Calu3 (cell line): ENCODE data around the gene IL17REL. TPM values are rescaled to one million over a fixed set of nuclear protein-coding genes. Genes with fewer than 3 reads are reported as not detected.

Experiments used
- BruUV-seq: library from RNA; stranded (reverse); fragments of 400-500 nt; replicated peaks from 2 replicates; lab custom pipeline; 2021; lab: Mats Ljungman, UMichigan
- CTCF ChIA-PET: fragments of 300-600 bp; sonication (Branson Sonifier 250); formaldehyde crosslinking; loops from one replicate; lab custom pipeline; 2022; ENCODE audit warnings: antibody characterized with exemption; lab: Charles Lee
- DNase-seq: peaks from one replicate; pipeline ENCODE4 v3.0.0; 2022
- H3K27ac Mint-ChIP-seq: one replicate; pipeline ENCODE4 v1.8.0; 2022; ENCODE audit warnings: mixed read lengths; ENCODE audit not compliant: unreplicated experiment
- H3K27me3 Mint-ChIP-seq: one replicate; pipeline ENCODE4 v1.8.0; 2022; ENCODE audit warnings: mixed read lengths; ENCODE audit not compliant: unreplicated experiment
- H3K36me3 Mint-ChIP-seq: one replicate; pipeline ENCODE4 v1.8.0; 2022; ENCODE audit warnings: mild to moderate bottlenecking, moderate library complexity, mixed read lengths; ENCODE audit not compliant: insufficient read depth, unreplicated experiment
- H3K4me1 Mint-ChIP-seq: one replicate; pipeline ENCODE4 v1.8.0; 2022; ENCODE audit warnings: mild to moderate bottlenecking, low read depth, mixed read lengths; ENCODE audit not compliant: unreplicated experiment
- H3K4me3 Mint-ChIP-seq: one replicate; pipeline ENCODE4 v1.8.0; 2022; ENCODE audit warnings: mild to moderate bottlenecking, low read depth, moderate library complexity, mixed read lengths; ENCODE audit not compliant: unreplicated experiment
- H3K9me3 Mint-ChIP-seq: one replicate; pipeline ENCODE4 v1.8.0; 2022; ENCODE audit warnings: low read depth, mixed read lengths; ENCODE audit not compliant: unreplicated experiment
- CTCF ChIP-seq: fragments of 200-600 bp; IDR thresholded peaks from one replicate; pipeline ENCODE4 v1.8.0; 2022; ENCODE audit warnings: antibody characterized with exemption; ENCODE audit not compliant: unreplicated experiment
- intact Hi-C: fragments of 100-400 bp; cut with micrococcal nuclease; formaldehyde crosslinking; loops from one replicate; pipeline ENCODE4 v1.10.0; 2022; ENCODE audit not compliant: unreplicated experiment
- total RNA-seq: library from RNA; stranded (reverse); gene quantifications from 2 replicates; pipeline ENCODE4 v1.2.3, GENCODE V29; 2022

IL17REL gene
- total RNA-seq, 1 experiment from 2014 or later: not detected

GRCh38 chr22:50057278-50058060 is 44.9 kb upstream of the IL17REL start:
- Mint-ChIP-seq H3K4me1 (peaks cover 14% of the 10 kb centered on the region), H3K4me3 (no peak overlapping the region), H3K9me3 (peaks cover 4% of the 10 kb centered on the region), H3K27ac (no peak overlapping the region), H3K36me3 (peaks cover 5% of the 10 kb centered on the region), H3K27me3 (peaks cover 81% of the 10 kb centered on the region)
- no peak for DNase-seq
- BruUV-seq: no TSS peak
- CTCF ChIA-PET: interaction anchor here (0.7 kb wide), 1 partner anchor 34 kb away, joined by 3 read pairs; no protein-coding TSS in a partner anchor
- no peak for TF ChIP-seq CTCF
- intact Hi-C loops: no loop called here

- H3K36me3 Mint-ChIP-seq: peaks cover 5% of the 10 kb centered on the region
- no peak overlapping the region for H3K4me3 Mint-ChIP-seq
- TF ChIP-seq CTCF: no peak
- CTCF ChIA-PET: no interaction called here
- H3K4me1 Mint-ChIP-seq: peaks cover 14% of the 10 kb centered on the region
- H3K27me3 Mint-ChIP-seq: peaks cover 81% of the 10 kb centered on the region
- intact Hi-C loops: no loop called here
- no peak overlapping the region for H3K27ac Mint-ChIP-seq
- peaks cover 4% of the 10 kb centered on the region for H3K9me3 Mint-ChIP-seq
- no peak for DNase-seq
- BruUV-seq: no TSS peak
Observed at GRCh38 chr22:50056214-50056972, 43.8 kb upstream of the IL17REL start.

GRCh38 chr22:50053861-50054260 is 41.3 kb upstream of the IL17REL start:
- no peak for DNase-seq
- CTCF ChIA-PET: no interaction called here
- H3K27me3 Mint-ChIP-seq: peaks cover 81% of the 10 kb centered on the region
- intact Hi-C loops: no loop called here
- BruUV-seq: no TSS peak
- no peak overlapping the region for H3K27ac Mint-ChIP-seq
- no peaks in the 10 kb centered on the region for H3K4me1 Mint-ChIP-seq
- no peaks in the 10 kb centered on the region for H3K36me3 Mint-ChIP-seq
- no peak overlapping the region for H3K4me3 Mint-ChIP-seq
- TF ChIP-seq CTCF: no peak
- H3K9me3 Mint-ChIP-seq: peaks cover 4% of the 10 kb centered on the region

DNA sequence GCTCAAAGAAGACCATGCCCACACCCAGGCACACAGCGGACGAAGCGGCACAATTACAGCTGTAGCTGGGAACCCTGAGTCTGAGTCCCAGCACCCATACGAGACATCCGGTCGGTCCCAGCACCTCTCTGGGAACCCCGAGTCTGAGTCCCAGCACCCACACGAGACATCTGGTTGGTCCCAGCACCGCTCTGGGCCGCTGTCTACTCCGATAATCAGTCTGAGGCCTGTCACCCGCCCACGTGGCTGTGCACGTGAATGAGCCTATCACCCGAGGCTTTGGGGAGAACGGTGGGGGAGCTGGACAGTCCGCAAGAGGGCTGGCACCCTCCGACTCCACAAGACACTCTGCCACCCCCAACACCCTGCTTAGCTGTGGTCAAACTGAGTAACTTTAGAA is 39.4 kb upstream of the IL17REL start:
- no peaks in the 10 kb centered on the region for H3K4me1 Mint-ChIP-seq
- H3K36me3 Mint-ChIP-seq: no peaks in the 10 kb centered on the region
- no peak overlapping the region for H3K4me3 Mint-ChIP-seq
- CTCF ChIA-PET: no interaction called here
- H3K27ac Mint-ChIP-seq: no peak overlapping the region
- DNase-seq: no peak
- no TSS peak for BruUV-seq
- intact Hi-C loops: no loop called here
- peaks cover 78% of the 10 kb centered on the region for H3K27me3 Mint-ChIP-seq
- no peak for TF ChIP-seq CTCF
- H3K9me3 Mint-ChIP-seq: peaks cover 4% of the 10 kb centered on the region
